ENCODE measurements around the gene SREBF2.

SREBF2 gene

GRCh38 chr22:41832553-41833368, at the start of gene SREBF2:
TSS of gene SREBF2 (plus strand) at chr22:41833105. CDS start at chr22:41833271, 166 bp downstream.
- peak; percentile 100 for DNase-seq

DNA sequence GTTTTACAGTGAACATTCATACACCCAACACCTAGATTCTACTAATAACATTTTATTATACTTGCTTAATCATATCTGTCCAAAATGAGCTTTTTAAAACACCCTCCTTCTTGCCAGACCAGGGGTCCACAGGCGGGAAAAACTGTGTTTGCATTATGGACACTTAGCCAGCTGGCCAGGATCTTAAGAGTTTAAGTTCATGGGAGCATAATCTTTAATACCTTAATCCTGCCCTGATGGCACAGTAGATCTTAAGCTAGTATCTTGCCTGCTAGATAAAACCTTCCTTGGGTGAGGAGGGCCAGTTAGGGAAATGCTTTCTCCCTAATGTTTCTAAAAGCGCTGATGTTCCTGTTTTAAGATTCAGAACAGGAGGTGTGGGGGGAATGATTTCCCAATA, 45.6 kb upstream of the SREBF2 start:
- no peak for DNase-seq

GRCh38 chr22:41793871-41794270, 39.0 kb upstream of the SREBF2 start:
- no peak for DNase-seq

GRCh38 chr22:41798736-41799135, 34.2 kb upstream of the SREBF2 start:
- no peak for DNase-seq

GRCh38 chr22:41799486-41800347, 33.2 kb upstream of the SREBF2 start:
- DNase-seq = peak; percentile 12

- peak; percentile 91 for DNase-seq
Measured at GRCh38 chr22:41800348-41801146, 32.4 kb upstream of the SREBF2 start, which contains the start of gene CCDC134. TSS of gene CCDC134 (plus strand) at chr22:41800679. CDS start at chr22:41808891, 8,212 bp downstream.

DNA sequence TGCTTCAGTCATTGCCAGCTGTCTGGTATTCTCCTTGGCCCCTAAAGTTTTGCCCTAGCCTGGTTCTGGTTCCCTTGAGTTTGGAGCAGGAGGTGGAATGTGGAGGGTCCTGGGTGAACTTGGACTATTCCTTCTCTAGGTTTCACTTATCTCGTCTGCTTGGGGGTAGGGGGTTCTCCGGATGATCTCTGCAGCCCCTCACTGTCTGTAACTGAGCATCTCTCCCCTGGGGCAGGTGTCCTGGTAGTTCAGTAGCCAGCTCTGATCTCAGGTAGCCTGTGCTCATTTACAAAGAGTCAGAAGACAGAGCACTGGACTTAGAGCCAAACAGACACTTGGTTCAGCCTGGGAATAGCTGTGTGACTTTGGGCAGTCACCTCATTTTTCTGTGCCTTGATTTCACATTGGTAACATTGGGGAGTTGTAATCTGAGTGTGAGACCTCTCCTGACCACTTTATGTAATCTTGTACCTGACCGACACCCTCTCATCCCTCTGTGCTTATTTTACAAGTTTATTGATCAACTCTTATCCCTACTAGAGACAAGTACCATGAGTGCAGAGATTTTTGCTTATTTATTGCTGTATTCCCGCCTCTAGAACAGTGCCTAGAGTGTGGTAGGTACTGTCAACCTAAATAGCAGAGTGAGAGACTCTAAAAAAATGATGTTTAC, 31.6 kb upstream of the SREBF2 start:
- no peak for DNase-seq

- DNase-seq = no peak
Measured at GRCh38 chr22:41801886-41802285, 31.0 kb upstream of the SREBF2 start.

- no peak for DNase-seq
Measured at GRCh38 chr22:41805639-41806038, 27.3 kb upstream of the SREBF2 start.

DNA sequence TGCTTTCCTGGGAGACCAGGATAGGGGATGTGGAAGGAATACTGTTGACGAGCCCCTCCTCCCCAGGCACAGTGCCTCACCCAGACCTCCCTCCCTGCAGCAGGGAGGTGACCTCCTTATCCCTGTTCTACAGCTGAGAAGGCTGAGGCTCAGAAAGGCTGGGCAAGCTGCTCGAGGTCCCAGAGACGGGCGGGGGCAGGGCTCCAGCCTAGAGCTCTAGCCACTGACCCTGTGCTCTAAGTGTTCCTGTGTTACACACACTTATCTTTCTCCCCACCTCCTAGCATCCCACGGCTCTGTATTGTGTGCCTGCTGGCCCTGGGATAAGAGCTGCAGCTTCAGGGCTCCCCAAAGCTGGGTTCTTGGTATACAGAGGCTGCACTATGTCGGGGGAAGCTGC, 24.5 kb upstream of the SREBF2 start:
- peak; percentile 84 for DNase-seq

DNA sequence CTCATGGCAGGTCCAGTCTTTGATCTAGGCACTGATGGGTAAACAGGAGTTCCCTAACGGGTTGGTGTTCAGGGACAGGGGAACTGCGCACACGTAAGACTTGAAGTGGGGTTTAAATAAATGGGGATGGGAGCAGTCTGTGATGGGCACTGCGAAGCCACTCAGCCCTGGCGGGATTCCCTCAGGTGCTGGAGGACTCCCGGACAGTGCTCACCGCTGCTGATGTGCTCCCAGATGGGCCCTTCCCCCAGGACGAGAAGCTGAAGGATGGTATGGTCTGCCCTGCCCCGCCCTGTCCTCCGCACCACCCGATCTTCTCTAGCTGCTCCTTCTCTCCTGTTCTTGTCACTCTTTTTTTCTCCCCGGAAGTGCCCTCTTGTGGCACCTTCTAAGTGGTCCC, 22.9 kb upstream of the SREBF2 start:
- DNase-seq = no peak

- no peak for DNase-seq
Measured at GRCh38 chr22:41812805-41813545, 19.9 kb upstream of the SREBF2 start.

DNA sequence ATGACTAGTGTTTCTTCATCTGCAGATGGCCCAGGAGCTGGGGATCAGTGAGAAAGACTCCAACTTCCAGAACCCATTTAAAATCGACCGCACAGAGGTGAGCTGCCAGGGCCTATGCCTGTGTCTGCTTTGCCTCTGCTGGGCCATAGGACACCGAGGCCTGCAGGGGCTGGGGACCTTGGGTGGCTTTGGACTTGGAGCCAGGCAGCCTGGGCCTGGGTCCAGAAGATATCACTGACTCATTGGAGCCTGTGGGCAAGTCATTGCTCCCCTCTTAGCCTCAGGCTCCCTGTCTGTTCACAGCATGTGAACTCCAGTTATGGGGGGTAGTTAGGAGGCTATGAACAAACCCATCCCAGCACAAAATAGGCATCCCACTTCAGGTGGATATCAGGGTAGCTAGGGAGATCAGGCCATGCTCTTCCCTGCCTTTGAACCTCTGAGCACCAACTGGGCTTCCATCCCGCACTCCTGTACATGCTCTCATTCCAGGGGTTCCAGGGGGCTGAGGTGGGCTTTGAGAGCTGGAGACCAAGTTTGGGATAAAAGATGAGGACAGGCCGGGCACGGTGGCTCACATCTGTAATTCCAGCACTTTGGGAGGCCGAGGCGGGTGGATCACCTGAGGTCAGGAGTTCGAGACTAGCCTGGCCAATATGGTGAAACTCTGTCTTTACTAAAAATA, 19.0 kb upstream of the SREBF2 start:
- DNase-seq = no peak

DNA sequence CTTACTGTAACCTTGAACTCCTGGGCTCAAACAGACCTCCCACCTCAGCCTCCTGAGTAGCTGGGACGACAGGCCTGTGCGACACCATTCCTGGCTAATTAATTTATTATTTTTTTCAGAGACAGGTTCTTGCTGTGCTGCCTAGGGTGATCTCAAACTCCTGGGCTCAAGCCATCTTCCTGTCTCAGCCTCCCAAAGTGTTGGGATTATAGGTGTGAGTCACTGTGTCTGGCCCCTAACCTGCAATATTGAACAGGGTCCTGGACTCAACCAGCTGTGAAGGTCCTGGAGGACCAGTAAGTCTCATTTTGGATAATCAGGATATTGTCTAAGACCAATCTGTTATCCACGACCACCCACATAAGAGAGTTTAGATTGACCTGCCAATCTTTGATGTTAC, 17.2 kb upstream of the SREBF2 start:
- DNase-seq = no peak

DNA sequence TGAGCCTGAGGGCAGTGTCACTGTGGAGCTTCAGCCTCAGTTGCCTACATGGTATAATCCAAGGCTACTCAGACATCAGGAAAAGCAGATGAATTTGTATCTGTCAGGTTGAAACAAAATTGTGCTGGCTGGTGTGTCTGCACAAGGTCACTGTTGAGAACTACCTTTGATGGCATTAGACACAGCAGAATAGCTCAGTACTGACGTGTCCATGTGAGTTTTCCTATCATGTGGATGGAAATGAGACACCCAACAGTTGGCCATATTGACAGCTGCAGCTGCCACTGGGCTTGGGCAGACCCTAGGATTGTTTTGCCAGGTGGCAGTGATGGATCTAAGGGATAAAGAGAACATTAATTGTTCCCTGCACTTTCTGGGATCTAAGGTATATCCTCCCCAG, 16.7 kb upstream of the SREBF2 start:
- no peak for DNase-seq

DNA sequence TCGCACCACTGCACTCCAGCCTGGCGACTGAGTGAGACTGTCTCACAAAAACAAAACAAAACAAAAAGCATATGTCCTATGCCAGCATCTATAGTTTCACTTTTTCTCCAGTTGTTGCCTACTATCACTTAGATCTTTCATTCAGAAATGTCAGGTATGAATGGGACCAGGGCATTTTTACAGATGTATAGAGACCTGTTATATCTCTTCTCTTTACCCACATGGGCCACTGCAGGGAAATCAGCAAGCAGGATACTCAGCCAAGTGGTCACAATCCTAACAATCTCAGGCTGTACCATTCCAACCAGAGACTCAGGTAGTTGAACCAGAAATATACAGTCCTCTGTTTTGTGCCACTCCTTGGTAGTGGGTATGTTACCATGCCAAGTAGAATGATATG, 16.0 kb upstream of the SREBF2 start:
- DNase-seq = no peak

- DNase-seq = no peak
Measured at GRCh38 chr22:41818011-41818410, 14.9 kb upstream of the SREBF2 start.

GRCh38 chr22:41818596-41818995, 14.3 kb upstream of the SREBF2 start:
- DNase-seq = no peak

DNA sequence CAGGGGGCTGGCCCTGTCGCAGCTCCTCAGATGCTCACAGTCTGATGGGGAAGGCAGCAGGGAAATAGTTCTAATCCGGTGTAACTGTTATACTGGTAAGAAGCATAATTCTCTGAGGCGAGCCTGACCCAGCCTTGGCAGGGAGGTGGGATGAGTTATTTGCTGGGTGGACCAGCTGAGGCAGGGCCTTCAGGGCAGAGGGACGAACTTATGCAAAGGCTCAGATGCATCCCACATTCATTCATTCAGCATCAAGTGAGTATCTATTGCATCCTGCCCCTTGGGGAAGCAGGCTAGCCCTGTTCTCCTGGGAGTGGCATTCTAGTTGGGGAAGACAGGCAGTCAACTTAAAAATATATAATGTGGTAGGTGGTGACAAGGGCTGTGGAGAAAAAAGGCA, 13.6 kb upstream of the SREBF2 start:
- DNase-seq = no peak

DNA sequence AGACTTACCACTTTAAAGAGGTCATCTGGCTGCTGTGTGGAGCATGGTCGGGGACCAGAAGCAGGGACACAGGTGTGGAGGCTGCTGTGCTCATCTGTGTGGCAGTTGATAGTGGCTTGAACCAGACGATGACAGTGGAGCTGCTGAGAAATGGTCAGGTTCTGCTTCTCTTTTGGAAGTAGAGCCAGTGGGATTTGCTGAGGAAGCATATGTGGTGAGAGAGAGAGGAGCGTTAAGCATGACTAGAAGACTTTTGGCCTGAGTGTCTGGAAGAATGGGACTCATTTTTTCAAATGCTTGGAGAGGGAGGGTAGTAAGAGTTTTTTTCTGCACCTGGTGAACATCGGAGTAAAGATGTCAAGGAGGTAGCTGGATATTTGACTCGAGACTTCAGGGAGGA, 12.5 kb upstream of the SREBF2 start:
- no peak for DNase-seq

Data from hematopoietic multipotent progenitor cell treated with erythropoietin and hydrocortisone succinate and interleukin-3 and kit ligand, for 8 days (in vitro differentiated cells).